ENCODE measurements around the gene ECM2. TPM values are rescaled to one million over a fixed set of nuclear protein-coding genes. Genes with fewer than 3 reads are reported as not detected.

The ECM2 gene
- total RNA-seq, 1 donor from 2014 or later = 9.4 TPM

DNA sequence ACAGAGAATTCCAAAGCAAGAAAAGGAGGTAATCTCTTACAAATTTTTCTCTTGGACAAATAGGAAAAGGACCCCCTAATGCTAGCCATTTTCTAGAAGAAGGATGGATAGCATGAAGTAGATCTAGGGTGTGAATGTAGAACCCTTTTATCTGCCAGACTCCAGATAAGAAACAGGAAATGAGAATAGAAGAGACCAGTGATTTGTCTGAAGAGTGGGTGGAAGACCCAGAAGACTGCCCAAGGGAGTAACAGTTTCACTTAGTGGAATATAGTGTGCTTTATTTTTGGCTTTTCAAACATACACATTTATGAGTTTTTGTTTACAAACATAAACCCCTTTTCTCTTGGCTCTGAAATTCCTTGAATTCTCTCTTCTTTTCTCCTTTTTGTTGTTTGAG lies 25.0 kb downstream of the ECM2 start:
- Histone ChIP-seq H3K27me3 (ENCODE audit: low read depth) (no peaks in the 10 kb centered on the region), H3K4me3 (no peak overlapping the region), H3K36me3 (no peaks in the 10 kb centered on the region), H3K4me1 (peaks cover 6% of the 10 kb centered on the region), H3K27ac (no peak overlapping the region), H3K9me3 (no peaks in the 10 kb centered on the region)
- ATAC-seq (no peak), DNase-seq (no peak)
- intact Hi-C loops (cut with DNase I) = no loop called here
- TF ChIP-seq, protein P1, sequence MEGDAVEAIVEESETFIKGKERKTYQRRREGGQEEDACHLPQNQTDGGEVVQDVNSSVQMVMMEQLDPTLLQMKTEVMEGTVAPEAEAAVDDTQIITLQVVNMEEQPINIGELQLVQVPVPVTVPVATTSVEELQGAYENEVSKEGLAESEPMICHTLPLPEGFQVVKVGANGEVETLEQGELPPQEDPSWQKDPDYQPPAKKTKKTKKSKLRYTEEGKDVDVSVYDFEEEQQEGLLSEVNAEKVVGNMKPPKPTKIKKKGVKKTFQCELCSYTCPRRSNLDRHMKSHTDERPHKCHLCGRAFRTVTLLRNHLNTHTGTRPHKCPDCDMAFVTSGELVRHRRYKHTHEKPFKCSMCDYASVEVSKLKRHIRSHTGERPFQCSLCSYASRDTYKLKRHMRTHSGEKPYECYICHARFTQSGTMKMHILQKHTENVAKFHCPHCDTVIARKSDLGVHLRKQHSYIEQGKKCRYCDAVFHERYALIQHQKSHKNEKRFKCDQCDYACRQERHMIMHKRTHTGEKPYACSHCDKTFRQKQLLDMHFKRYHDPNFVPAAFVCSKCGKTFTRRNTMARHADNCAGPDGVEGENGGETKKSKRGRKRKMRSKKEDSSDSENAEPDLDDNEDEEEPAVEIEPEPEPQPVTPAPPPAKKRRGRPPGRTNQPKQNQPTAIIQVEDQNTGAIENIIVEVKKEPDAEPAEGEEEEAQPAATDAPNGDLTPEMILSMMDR (IDR thresholded peaks at IDR 0.05) = no peak

DNA sequence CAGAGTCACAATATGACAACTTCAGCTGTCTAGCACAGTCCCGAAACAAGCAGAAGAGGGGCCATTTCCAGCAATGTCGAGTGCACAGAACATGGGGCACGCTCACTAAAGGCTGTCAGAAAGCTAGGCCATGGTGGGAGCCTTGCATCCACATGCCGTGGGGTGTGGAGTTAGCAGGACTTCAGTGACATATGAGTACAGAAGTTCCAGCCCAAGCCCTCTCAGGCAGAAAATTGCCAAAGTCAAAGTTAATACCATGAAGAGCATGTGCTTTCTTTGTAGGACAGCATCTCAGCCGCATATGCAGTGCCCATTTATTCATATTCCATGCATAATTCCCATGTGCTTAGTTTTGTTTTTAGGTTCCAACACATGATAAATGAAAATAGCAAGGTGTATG lies 26.7 kb downstream of the ECM2 start:
- no peak overlapping the region for H3K27ac ChIP-seq
- H3K4me1 ChIP-seq = peaks cover 6% of the 10 kb centered on the region
- H3K9me3 ChIP-seq = no peaks in the 10 kb centered on the region
- intact Hi-C loops (cut with DNase I) = no loop called here
- TF ChIP-seq, protein P1 (IDR thresholded peaks at IDR 0.05) = no peak
- H3K27me3 ChIP-seq (ENCODE audit: low read depth) = no peaks in the 10 kb centered on the region
- no peaks in the 10 kb centered on the region for H3K36me3 ChIP-seq
- H3K4me3 ChIP-seq = no peak overlapping the region
- no peak for ATAC-seq
- no peak for DNase-seq

DNA sequence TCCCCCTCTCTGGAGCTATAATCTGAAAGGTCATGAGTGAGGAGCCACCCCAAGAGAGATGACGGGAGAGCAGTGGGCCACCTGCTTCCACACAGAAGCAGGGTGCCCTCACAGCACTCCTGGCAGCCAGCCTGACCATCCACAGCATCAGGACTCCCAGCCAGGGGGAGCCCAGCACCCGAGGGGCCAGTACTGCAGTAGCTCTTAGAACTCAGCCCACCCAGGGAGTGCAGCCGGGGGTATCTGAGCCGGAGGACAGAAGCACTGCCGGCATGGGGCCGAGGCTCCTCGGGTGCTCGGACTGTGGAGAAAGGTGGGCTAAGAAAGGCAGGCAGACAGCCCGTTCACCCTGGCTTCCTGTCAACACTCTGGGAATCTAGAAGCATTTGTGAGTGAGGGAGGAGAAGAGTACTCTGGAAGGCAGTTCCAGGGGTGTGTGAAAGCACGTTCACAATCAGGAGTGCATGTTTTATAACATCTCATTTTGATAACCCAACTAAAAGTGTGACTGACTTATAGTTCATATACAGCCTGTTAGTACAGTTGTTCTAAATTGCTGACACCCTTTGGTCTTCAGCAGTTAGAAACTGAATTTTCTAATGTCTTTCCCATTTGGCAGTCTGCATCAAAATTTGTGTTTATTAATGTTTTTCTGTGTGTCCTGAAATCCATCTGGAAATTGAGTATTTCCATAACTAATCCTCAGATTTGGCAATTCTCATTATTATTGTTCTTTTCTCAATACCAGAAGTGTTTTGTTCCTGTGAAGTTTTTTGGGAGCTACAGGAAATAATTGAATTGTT lies 27.6 kb downstream of the ECM2 start:
- intact Hi-C loops (cut with DNase I) = no loop called here
- TF ChIP-seq, protein P1 (IDR thresholded peaks at IDR 0.05) = no peak

DNA sequence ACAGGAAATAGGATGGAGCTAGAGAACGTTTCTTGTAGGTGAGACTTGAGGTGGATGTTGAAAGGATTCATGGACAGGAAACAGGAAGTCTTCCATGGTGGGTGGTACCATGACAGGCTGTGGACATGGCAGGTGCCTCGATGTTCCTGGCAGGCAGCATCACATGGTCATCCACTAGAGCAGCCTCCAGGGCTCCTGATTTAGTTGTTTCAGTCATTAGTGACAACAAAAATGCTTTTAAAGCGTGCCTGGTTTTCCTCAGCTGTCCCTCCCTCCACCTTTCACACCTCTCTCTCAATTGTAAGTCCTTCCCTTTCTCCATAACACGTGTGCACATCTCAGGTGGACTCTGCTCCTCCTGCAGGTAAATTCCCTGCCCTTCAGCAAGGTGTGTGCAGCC lies 28.3 kb downstream of the ECM2 start:
- ATAC-seq = no peak
- DNase-seq = no peak
- no peak overlapping the region for H3K4me3 ChIP-seq
- peaks cover 6% of the 10 kb centered on the region for H3K4me1 ChIP-seq
- TF ChIP-seq, protein P1 (IDR thresholded peaks at IDR 0.05) = no peak
- intact Hi-C loops (cut with DNase I) = no loop called here
- no peaks in the 10 kb centered on the region for H3K27me3 ChIP-seq (ENCODE audit: low read depth)
- H3K27ac ChIP-seq = peak overlapping the region; percentile 25
- H3K9me3 ChIP-seq = no peaks in the 10 kb centered on the region
- no peaks in the 10 kb centered on the region for H3K36me3 ChIP-seq

More for the DNA sequence above, 27.6 kb downstream of the ECM2 start:
- ATAC-seq (no peak), DNase-seq (no peak)
- Histone ChIP-seq H3K4me3 (no peak overlapping the region), H3K9me3 (no peaks in the 10 kb centered on the region), H3K36me3 (no peaks in the 10 kb centered on the region), H3K4me1 (peaks cover 6% of the 10 kb centered on the region), H3K27me3 (ENCODE audit: low read depth) (no peaks in the 10 kb centered on the region), H3K27ac (no peak overlapping the region)

DNA sequence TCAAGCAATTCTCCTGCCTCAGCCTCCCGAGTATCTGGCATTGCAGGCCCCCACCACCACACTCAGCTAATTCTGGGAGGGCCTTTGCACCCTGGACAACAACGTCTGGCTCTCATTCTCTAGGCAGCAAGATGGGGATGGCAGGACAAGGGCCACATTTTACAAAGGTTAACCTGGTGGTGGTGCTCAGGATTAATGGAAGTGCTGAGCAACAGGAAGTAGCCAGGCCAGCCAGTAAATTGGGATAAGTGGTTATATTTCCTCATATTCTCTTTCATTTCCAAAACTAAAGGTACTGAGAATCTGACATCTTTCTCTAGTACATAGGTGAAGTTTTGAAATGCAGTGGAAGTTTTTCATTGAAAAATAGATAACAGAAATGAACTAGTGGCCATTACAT lies 28.8 kb downstream of the ECM2 start:
- H3K27ac ChIP-seq = peak overlapping the region; percentile 32
- no peaks in the 10 kb centered on the region for H3K9me3 ChIP-seq
- no peaks in the 10 kb centered on the region for H3K36me3 ChIP-seq
- H3K4me1 ChIP-seq = peaks cover 7% of the 10 kb centered on the region
- DNase-seq = no peak
- H3K4me3 ChIP-seq = no peak overlapping the region
- intact Hi-C loops (cut with DNase I) = no loop called here
- no peak for ATAC-seq
- no peaks in the 10 kb centered on the region for H3K27me3 ChIP-seq (ENCODE audit: low read depth)
- TF ChIP-seq, protein P1 (IDR thresholded peaks at IDR 0.05) = no peak
